HL-60/S4 treated with phorbol 12-myristate 13-acetate at 8.2 ng/mL for 4 days and 3 days (cell line): Measurements from ENCODE around the gene CYLC1.

Experiments used
- in situ Hi-C: fragments of 300-500 bp; cut with MboI; formaldehyde crosslinking; loops from 2 replicates; pipeline ENCODE4 v1.15.0; 2022; ENCODE audit warnings: low sequenced_read_pairs

CYLC1 gene

GRCh38 chrX:83860846-83861245 lies at the start of gene CYLC1:
CYLC1 (plus strand) TSS chrX:83861146; CDS start chrX:83861183, 37 bp downstream.
- in situ Hi-C loops: no loop called here

DNA sequence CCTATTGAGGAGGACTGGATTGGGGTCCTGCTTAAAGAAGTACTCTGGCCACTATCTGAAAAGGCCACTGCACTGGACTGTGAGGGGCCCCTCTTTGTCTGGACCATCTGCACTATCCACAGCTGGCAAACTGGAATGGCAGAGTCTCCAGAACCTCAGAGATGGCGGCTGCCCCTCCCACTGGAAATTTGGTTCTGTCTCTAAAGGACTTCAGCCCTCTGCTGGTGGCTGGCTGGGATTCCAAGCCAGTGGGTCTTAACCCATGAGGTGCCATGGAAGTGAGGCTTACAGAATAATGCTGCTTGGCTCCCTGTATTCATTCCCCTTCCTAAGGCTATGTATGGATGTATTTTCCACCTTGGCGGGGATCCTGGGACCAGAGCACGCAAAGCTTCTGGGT lies 41.6 kb upstream of the CYLC1 start:
- in situ Hi-C loops: no loop called here

DNA sequence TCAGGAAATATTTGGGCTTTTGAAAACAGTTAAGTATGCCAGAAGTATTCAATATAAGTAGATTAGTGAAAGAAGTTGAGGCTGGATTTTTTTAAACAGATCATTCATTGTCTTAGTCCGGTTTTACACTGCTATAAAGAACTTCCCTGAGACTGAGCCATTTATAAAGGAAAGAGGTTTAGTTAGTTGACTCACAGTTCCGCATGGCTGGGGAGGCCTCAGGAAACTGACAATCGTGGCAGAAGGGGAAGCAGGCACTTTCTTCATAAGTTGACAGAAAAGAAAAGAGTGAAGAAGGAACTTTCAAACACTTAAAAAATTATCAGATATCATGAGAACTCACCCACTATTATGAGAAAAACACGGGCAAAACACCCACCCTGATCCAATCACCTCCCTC lies 31.1 kb upstream of the CYLC1 start:
- in situ Hi-C loops: no loop called here

DNA sequence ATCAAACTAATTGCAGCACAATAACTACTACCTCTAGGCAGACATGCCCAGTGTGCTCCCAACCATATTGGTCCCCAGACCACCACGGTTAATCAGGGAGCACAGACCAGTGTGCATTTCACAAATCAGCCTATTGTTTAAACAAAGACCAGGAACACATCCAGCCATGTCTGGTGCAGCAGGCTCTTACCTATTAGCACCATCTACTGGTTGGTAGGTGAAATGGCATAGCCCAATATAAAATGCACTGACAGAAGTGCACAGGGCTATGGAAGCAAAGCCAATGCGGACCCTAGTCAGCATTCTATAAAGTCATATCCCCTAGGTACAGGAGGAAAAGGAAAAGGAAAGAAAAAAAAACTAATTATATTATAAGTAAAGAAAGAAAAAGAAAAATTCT lies 15.5 kb upstream of the CYLC1 start:
- in situ Hi-C loops: no loop called here

DNA sequence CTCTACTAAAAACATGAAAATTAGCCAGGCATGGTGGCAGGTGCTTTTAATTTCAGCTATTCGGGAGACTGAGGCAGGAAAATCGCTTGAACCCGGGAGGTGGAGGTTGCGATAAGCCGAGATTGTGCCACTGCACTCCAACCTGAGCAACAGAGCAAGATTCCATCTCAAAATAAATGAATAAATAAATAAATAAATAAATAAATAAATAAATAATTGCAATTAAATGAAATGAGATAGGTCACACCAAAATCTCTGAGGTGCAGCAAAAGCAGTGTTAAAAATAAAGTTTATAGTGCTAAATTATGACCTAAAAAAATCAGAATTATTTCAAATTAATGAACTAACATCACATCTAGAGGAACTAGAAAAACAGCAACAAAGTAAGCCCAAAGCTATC lies 13.6 kb upstream of the CYLC1 start:
- in situ Hi-C loops: no loop called here

GRCh38 chrX:83888585-83888984 lies 27.6 kb downstream of the CYLC1 start:
- in situ Hi-C loops: no loop called here

- in situ Hi-C loops: no loop called here
Observed at GRCh38 chrX:83892433-83892832, 31.5 kb downstream of the CYLC1 start.

- in situ Hi-C loops: no loop called here
Observed at GRCh38 chrX:83906921-83907320, 46.0 kb downstream of the CYLC1 start.

GRCh38 chrX:83916525-83916924 lies 55.6 kb downstream of the CYLC1 start:
- in situ Hi-C loops: no loop called here

DNA sequence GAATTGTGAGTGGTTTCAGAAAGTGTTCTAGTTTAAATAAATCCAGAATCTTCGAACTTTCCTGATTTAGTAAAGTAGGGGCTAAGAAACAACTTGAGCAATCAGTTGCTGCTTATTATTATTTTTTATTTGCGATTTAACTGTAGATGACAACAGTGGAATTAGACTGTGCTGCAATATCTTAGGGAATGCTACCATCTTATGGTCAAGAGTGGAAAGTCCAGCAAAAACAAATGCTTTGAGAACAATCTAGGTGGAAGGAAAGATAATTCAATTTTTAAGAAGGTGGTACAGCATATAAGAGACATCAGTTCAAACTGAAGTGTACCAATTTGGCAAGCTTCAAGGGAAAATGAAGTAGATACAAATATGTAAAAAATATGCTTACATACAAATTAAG lies 73.3 kb downstream of the CYLC1 start:
- in situ Hi-C loops: no loop called here
